HG03066 (cell line): ENCODE data around the gene HCRTR1.

Experiments
- ATAC-seq: cut with Tn5 transposase; IDR thresholded peaks from one replicate; pipeline ENCODE4 v1.9.1; 2021; ENCODE audit warnings: low read depth; ENCODE audit not compliant: unreplicated experiment

The HCRTR1 gene

GRCh38 chr1:31617218-31617915 lies at the start of gene HCRTR1:
Gene HCRTR1 (plus strand): TSS chr1:31617689. CDS start chr1:31619193, 1,504 bp downstream.
- ATAC-seq, result no peak

DNA sequence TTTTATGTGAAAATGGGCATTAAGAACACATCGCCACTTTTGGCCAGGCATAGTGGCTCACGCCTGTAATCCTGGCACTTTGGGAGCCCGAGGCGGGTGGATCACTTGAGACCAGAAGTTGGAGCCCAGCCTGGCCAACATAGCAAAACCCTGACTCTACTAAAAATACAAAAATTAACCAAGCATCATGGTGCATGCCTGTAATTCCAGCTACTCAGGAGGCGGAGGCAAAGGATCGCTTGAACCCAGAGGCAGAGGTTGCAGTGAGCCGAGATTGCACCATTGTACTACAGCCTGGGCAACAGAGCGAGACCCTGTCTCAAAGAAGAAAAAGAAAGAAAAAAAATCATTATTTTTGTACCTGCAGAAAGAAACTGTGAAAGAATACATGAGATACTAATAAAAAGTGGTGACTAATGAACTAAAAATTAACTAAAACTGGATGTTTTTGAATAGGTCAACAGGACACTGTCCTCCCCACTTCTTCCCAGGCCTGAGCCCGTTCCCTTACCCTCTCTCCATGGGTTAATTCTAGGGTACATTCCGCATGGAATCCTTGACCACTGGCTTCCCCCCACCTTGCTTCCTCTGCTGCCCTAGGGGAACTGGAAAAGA lies 49.4 kb upstream of the HCRTR1 start:
- ATAC-seq, result no peak

DNA sequence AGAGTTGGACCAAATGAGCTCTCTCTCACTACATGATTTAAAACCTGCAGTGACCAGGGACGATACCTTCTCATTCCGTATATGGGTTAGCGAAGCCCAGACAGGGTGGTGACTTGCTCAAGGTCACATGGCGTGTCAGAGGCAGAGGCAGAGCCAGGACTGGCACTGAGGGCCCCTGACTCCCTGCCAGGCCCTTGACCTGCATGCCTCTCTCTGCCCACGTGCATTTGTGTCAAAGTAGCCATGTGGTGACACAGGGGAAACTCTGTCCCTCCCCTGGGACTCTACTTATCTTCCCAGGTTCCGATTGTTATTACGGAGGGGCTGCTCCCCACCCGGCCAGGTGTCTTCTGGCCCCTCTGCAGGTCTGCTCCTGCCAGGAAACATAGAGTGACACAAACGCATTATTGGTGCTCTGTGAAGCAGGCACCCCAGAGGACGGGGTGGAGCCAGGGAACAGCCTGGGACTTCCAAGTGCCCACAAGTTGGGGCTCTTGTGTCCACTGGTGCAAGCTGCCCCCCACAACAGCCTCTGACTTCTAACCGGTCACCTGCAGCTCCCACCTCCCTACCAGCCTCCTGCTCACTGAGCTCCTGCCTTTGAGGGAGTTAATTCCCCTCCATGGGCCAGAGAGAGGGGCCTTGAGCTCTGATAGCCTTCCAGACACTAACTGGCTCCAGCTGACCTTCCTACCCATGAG lies 48.4 kb upstream of the HCRTR1 start:
- no peak for ATAC-seq

DNA sequence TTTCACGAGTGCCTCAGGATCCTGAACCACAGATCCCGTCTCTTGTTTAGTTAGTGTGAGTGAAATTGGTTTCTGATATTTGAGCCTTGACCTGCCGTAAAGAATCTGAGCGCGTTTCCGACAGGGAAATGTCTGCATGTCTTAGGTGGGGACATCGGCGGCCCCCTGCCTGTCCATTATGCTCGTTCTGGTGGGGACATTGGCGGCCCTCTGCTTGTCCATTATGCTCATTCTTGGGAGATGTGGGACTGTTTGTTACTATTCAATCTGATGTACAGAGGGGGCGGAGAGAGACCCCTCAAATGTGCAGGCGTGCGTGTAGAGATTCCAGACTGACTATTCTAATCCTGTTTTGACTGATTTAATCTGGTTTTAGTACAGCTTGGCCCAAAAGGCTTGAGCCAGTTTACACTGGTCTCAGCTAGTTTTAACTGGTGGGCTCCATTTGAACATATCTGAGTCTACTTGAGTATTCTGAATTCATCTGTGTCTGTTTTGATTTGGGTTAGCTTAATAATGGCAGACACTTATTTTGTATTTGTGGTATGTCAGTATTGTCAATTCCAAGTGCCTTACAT lies 47.8 kb upstream of the HCRTR1 start:
- no peak for ATAC-seq

DNA sequence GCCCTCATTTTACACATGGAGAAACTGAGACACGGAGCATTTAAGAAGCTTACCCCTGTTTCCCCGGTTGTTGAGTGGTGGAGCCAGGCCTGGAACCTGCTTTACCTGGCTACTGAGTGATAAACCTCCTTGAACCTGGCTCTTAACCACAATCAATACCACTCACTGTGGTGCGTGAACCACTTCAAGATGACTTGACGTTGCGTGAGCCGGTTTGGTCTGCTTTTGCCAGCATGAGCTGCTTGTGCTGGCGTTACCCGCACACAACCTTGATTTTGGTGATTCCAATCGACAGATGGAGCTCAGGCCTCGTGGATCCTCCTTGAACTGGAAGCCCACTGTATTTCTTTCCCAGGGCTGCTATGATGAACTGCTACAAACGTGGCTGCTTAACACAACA lies 47.3 kb upstream of the HCRTR1 start:
- no peak for ATAC-seq

DNA sequence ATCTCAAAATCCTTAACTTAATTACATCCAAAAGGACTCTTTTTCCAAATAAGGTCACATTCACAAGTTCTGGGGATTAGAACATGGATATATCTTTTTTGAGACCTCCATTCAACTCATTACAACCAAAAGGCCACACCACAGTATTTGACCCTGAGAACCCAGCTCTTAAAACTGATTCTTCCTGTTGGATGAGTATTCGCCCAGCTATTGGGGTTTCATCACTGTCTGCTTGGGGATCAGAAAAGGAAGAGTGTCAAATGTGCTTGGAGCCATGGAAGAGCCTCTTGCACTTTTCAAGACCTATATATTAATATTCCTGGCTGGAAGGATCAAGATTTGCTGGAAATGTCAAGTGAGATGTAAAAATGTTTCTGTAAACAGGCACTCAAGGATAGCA lies 46.6 kb upstream of the HCRTR1 start:
- ATAC-seq, result no peak

- ATAC-seq, result no peak
Observed at GRCh38 chr1:31571340-31572295, 45.9 kb upstream of the HCRTR1 start.

GRCh38 chr1:31572323-31573104 lies 45.0 kb upstream of the HCRTR1 start:
- no peak for ATAC-seq

- ATAC-seq, result no peak
Observed at GRCh38 chr1:31573261-31573660, 44.2 kb upstream of the HCRTR1 start.

DNA sequence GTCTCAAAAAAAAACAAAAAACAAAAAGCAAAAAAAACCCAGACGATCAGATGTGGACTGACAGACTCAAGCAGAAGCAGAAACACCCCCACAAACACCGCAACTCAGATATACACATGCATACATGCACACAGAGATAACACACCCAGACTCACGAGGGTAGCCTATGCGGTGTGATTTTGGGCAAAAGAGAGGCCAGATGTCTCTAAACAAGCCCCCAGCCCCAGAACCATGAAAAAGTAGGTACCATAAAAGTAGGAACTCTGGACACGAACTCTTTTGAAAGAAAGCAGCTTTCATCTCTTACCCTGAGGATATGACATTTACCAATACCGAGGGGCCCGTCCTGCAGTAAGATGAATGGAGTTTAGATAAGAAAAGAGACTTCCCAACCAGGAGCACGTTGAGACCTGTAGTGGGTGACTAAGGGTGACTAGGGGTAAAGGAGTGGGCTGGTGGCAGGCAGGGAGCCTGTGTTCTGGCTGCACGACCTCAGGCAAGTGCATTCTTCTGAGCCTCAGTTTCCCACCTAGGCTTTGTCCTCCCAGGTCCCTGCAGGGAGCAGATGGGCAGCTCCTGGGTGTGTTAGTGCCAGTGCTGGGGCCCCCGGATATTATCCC lies 42.6 kb upstream of the HCRTR1 start:
- ATAC-seq, result no peak

DNA sequence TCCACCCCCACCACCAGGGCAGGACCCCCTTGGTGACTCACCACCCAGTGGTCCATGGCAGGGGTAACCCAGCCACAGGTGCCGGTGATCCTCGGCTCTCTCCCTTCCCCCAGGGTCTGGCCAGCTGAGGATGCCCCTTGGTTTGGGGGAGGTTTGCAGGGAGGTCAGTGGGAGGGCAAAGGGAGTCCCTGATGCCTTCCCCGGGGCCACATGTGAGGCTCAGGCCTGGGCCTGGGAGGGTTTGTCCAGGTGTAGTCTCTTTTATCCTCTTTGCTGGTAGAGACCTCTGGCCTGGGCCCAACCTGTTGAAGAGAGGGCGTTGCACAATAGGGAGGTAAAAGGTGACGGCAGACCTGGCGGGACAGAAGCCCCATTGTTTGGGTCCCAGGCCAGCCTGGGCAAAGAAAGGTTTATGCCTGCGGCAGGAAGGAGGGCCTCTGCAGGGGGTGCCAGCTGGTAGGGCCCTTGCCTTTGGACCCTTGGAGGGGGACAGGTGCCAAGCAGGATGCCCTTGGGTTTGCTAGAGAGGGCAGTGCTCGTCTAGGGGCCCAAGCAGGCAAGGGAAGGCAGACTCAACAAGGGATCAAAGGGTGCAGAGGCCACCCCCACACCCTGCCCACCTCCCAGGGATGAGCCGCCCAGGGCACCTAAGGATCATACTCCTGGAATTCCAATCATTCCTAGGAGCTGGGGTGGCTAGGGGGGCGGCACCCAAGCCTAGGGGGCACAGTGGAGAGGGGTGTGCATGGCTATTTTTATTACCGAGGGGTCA lies 41.9 kb upstream of the HCRTR1 start:
- ATAC-seq, result no peak

GRCh38 chr1:31576201-31576669 lies 41.3 kb upstream of the HCRTR1 start, which contains the start of gene TINAGL1:
Gene TINAGL1 (plus strand): TSS chr1:31576515. CDS start chr1:31577149, 634 bp downstream.
- ATAC-seq, result no peak

GRCh38 chr1:31576743-31577455 lies 40.6 kb upstream of the HCRTR1 start:
- ATAC-seq, result no peak

DNA sequence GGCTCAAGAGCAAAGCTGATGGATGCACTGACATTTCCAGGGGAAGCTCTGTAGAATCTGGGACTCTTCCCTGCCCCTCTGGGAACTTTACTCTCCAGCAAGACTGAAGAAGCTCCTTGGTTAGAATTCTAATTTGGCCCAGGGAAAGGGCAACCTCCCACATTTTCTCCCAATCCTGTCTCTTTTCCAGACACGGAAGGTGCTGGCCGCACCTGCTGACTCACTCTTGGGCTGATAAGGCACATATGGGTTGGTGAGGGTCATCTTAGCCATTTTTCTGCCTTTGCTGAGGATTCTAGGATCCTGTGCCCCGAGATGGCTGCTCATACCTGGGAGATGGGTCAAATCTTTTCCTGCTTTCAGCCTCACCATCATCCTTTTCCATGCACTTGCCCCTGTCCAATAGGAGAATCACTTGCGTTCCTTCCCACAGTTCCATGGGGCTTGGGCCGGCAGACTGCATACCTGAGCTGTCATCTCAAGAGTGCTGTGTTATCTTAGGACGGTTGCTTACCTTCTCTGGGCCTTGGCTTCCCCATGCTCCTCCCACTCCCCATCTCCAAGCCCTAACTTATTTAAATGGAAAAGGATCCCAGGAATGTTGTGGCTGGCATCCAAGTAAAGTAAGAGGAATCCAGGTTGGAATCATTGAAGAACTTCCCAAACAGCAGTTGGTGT lies 39.8 kb upstream of the HCRTR1 start:
- no peak for ATAC-seq

DNA sequence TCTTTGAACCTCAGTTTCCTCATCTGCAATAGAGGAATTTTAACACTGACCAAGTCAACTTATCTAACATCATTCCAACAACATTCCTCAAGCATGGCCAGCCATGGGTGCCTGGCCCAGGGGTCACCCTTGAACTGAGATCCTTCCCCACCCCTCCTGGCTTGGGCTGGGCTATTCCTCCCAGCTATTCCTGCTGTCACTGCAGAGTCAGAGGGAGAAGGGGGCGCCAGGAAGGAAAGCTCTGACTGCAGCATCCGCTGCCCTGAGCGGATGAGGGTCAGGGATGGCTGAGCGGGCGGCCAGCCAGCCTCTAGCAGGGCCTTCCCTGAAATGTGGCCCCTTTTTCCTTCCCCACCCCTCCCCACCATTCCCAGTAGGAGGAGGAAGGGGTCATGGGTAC lies 38.1 kb upstream of the HCRTR1 start:
- ATAC-seq, result no peak

- no peak for ATAC-seq
Observed at GRCh38 chr1:31580513-31580870, 37.0 kb upstream of the HCRTR1 start.
